PFSK-1 (cell line): Measurements from ENCODE around the gene GNS.

Experiments
- FOXP2 ChIP-seq: optimal IDR thresholded peaks from 2 replicates; pipeline ENCODE3; 2011; ENCODE audit warnings: borderline replicate concordance, control low read depth, inconsistent platforms; ENCODE audit not compliant: insufficient read depth; ENCODE audit errors: extremely low read length, extremely low read depth
- POLR2AphosphoS5 ChIP-seq: IDR thresholded peaks from 2 replicates; pipeline ENCODE4 v1.6.1; 2012; ENCODE audit warnings: low read depth, mild to moderate bottlenecking, control low read depth, low read length, moderate library complexity
- SIN3A ChIP-seq: IDR thresholded peaks from 2 replicates; pipeline ENCODE4 v1.6.1; 2012; ENCODE audit warnings: mild to moderate bottlenecking, low read length, moderate library complexity, borderline replicate concordance; ENCODE audit not compliant: insufficient read depth
- TAF1 ChIP-seq: IDR thresholded peaks from 2 replicates; pipeline ENCODE4 v1.6.1; 2012; ENCODE audit warnings: low read length, control low read depth, borderline replicate concordance; ENCODE audit not compliant: insufficient read depth
- TF ChIP-seq, protein P1 (sequence below), 2 experiments: IDR thresholded peaks; 2 replicates each; pipeline versions ENCODE4 v1.6.1 to v1.8.0; 2011 to 2012; ENCODE audit warnings: low read depth in 2 of 2, low read length in 2 of 2, control low read depth in 1 of 2, inconsistent platforms in 1 of 2, mild to moderate bottlenecking in 1 of 2, moderate library complexity in 1 of 2; ENCODE audit not compliant: insufficient read depth in 1 of 2

GNS gene

GRCh38 chr12:64680235-64680634 is 79.0 kb downstream of the GNS start:
- TF ChIP-seq POLR2AphosphoS5: no peak
- TF ChIP-seq TAF1: no peak
- no peak for TF ChIP-seq SIN3A
- TF ChIP-seq, protein P1, sequence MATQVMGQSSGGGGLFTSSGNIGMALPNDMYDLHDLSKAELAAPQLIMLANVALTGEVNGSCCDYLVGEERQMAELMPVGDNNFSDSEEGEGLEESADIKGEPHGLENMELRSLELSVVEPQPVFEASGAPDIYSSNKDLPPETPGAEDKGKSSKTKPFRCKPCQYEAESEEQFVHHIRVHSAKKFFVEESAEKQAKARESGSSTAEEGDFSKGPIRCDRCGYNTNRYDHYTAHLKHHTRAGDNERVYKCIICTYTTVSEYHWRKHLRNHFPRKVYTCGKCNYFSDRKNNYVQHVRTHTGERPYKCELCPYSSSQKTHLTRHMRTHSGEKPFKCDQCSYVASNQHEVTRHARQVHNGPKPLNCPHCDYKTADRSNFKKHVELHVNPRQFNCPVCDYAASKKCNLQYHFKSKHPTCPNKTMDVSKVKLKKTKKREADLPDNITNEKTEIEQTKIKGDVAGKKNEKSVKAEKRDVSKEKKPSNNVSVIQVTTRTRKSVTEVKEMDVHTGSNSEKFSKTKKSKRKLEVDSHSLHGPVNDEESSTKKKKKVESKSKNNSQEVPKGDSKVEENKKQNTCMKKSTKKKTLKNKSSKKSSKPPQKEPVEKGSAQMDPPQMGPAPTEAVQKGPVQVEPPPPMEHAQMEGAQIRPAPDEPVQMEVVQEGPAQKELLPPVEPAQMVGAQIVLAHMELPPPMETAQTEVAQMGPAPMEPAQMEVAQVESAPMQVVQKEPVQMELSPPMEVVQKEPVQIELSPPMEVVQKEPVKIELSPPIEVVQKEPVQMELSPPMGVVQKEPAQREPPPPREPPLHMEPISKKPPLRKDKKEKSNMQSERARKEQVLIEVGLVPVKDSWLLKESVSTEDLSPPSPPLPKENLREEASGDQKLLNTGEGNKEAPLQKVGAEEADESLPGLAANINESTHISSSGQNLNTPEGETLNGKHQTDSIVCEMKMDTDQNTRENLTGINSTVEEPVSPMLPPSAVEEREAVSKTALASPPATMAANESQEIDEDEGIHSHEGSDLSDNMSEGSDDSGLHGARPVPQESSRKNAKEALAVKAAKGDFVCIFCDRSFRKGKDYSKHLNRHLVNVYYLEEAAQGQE (IDR thresholded peaks at IDR 0.05; ENCODE audit: insufficient read depth in 1 of 2, low read depth in 2 of 2, low read length in 2 of 2): no peak
- no peak for TF ChIP-seq FOXP2

GRCh38 chr12:64679487-64680001 is 79.7 kb downstream of the GNS start:
- TF ChIP-seq, protein P1 (IDR thresholded peaks at IDR 0.05; ENCODE audit: insufficient read depth in 1 of 2, low read depth in 2 of 2, low read length in 2 of 2): no peak
- TF ChIP-seq FOXP2: no peak
- TF ChIP-seq SIN3A: no peak
- TF ChIP-seq TAF1: no peak
- no peak for TF ChIP-seq POLR2AphosphoS5

DNA sequence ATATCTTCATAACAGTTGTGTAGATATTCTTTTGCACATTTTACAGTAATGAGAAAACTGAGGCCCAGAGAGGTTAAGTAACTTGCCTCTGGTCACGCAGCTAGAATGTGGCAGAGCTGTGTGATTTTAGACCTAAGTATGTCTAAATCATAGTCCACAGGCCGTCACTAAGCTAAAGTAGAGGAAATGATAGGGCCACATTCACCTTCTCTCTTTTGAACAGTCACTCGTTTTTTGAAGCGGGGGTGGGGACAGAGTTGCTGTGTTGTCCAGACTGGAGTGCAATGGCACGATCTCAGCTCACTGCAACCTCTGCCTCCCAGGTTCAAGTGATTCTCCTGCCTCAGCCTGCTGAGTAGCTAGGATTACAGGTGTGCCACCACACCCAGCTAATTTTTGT is 80.4 kb downstream of the GNS start:
- TF ChIP-seq SIN3A (no peak), TAF1 (no peak), POLR2AphosphoS5 (no peak), FOXP2 (no peak)
- TF ChIP-seq, protein P1 (IDR thresholded peaks at IDR 0.05; ENCODE audit: insufficient read depth in 1 of 2, low read depth in 2 of 2, low read length in 2 of 2): no peak

GRCh38 chr12:64678248-64678647 is 81.0 kb downstream of the GNS start:
- no peak for TF ChIP-seq POLR2AphosphoS5
- no peak for TF ChIP-seq FOXP2
- TF ChIP-seq, protein P1 (IDR thresholded peaks at IDR 0.05; ENCODE audit: insufficient read depth in 1 of 2, low read depth in 2 of 2, low read length in 2 of 2): no peak
- no peak for TF ChIP-seq SIN3A
- TF ChIP-seq TAF1: no peak

DNA sequence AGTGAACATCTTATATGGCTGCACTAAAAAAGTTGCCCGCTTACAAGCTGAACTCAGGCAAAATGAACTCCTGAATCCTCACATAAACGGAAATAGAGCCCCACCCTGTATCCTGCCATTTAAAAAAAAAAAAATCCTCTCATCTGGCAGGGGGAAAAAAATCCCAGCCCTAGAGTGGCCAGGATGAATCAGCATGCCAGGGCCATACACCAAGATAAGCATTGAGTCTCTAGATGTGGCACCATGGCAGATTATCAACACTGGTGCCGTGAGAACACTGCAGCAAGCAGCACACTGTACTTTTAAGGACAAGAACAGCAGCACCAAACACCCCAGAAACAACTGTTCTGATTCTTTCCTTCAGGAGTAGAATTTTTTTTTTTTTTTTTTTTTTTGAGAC is 83.4 kb downstream of the GNS start:
- TF ChIP-seq TAF1 (no peak), POLR2AphosphoS5 (no peak), FOXP2 (no peak), SIN3A (no peak)
- TF ChIP-seq, protein P1 (IDR thresholded peaks at IDR 0.05; ENCODE audit: insufficient read depth in 1 of 2, low read depth in 2 of 2, low read length in 2 of 2): no peak
